GM21619 (cell line): ENCODE measurements around the gene PHLPP1.
A peak's percentile ranks its signal among the peaks of the same experiment; 100 is the strongest.
"Not testable (repeated sequence)": the region's sequence is repeated elsewhere in the genome, so short reads cannot be mapped to it uniquely, and the experiment has no call there.

Experiments used
- ATAC-seq: cut with Tn5 transposase; IDR thresholded peaks from one replicate; pipeline ENCODE4 v1.9.1; 2021; ENCODE audit not compliant: unreplicated experiment

Gene PHLPP1

DNA sequence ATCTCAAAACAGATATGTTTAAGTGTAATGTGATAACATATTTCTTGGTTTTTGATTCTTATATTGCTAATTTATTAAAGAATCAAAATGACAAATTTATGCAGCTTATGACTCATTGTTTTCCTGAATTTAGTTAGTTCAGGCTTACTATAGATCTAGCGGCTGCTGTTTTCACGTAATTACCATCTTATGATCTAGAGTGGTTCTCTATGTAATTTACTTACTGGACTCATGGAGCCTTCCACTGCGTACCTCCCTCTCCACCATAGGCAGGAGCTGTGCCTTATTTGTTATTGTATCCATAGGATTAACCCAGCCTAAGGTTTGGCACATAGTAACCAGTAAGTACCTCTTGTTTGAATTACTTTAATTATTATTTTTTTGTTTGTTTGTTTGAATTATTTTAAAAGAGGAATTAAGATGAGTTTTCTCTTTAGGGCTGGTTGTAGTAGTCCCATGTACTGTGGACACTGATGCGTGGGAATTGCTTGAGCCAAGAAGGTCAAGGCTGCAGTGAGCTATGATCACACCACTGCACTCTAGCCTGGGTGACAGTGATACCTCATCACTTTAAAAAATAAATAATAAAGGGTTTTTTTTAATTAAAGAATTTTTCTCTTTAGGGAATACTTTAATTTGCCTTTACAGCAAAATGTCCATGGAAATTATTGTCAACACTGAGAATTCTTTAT lies 165.5 kb downstream of the PHLPP1 start:
- no peak for ATAC-seq

DNA sequence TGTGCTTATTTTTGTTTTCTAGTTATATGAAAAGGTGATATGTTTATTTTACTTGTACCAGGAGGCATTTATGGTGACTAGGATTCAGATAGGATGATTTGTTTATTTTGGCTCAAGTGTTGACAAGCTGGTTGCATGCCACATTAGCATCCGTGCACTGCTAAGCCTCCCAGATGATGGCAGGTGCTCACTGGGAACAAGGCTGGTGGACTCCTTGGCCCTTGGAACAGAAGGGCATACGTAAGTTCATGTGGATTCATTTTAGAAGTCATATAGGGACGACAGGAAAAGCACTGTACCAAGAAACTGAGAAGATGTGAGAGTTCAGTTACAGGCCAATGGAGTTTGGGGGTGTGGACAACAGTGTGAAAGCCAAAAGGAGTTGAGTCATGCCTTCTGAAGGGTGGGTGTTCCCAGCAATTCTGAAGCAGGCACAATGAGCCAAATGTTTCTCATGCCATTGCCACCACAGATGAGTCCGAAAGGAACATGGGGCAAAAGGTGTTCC lies 166.2 kb downstream of the PHLPP1 start:
- ATAC-seq = no peak

DNA sequence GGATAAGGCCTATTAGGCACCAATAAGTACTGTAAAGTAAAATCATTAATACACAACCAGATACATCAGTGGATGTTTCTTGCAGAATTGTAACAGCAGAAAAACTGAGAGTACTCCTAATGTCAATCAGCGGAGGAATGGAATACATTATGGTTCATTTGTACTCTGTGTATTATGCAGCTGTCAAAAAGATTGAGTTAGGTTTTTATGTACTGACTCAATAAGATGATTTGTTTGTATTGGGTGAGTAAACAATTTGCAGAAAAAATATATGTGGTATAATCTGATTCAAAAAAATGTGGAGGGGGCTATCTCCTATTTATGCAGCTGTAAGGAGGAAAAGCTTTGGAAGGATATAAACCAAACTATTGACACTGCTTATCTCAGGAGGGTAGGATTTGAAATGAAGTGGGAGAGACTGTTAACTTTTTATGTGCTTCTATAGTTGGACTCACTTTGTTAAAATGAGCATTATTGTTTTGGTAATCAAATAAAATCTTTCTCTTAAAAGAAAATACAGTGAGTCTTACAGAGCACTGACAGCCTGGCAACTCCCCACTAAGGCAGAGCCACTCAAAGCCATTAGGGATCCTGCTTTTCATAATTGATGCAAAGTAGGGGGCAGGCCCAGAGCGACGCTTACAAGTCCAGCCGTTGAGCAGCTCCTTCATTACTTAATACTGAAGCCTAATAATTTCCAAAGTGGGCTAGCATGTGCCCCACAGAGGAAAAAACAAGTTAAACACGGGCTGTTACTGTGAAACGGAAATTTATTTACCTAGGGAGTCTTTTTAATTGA lies 168.8 kb downstream of the PHLPP1 start:
- ATAC-seq = no peak

DNA sequence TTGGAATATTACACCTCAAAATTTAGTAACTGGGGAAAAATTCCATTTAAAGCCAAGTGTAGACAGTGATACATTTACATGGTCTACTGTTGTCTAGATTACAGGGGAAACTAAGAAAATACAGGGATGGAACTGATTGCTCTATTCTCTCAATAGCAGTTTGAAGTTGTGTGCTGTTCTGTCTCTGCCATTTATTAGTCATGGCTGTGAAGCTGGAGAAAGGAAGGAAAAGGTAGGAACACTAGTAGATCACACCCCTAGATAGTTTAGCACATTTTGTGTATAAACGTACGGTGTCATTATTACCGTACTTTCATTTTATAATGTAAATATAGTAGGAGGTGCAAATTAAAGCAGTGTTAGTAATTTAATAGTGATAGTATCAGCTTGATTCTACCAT lies 170.5 kb downstream of the PHLPP1 start:
- ATAC-seq = no peak

DNA sequence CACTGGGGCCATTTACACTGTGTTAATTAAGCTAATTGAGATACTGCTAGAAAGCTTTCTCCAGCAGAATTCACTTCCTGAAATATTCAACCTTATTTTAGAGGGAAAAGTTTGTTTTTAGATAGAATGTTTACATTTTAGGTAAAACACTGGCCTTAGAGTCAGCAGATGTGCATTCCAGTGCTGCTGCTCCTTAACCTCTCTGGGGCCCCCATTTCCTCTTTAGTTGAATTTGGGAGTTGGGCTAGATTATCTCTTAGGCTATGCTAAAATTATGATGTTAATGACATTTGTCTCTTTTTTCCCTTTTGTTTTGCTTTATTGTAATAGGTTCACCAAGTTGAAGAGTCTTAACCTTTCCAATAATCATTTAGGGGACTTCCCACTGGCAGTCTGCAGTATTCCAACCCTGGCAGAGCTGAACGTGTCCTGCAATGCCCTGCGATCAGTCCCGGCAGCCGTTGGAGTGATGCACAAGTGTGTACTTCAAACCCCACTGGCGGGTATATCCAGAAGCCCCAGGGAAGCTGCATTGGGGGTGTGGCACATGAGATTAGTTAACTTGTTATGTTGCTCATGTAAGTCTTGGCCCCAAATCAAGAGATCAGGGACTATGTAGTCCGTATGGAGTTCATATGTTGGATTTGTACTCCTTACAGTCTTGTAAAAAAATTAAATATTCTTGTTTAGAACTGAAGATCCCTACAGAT lies 179.5 kb downstream of the PHLPP1 start:
- ATAC-seq = no peak

DNA sequence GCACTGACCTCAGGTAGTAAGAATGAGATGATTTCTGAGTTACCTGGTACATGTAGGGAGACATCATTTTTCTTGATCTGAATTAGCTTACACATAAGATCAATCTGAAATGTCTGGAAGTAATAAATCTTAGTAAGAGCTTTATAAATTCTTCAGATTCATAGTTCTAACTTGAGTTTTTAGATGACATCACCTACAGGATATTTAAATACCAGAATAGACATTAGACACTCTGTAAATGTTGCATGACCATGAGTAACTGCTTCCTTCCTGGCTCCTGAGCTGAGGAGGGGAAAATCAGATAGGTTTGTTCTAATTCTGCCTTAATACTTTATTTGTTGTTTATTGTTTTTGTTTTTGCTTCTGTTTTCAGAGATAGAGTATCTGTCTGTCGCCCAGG lies 181.8 kb downstream of the PHLPP1 start:
- ATAC-seq = no peak

DNA sequence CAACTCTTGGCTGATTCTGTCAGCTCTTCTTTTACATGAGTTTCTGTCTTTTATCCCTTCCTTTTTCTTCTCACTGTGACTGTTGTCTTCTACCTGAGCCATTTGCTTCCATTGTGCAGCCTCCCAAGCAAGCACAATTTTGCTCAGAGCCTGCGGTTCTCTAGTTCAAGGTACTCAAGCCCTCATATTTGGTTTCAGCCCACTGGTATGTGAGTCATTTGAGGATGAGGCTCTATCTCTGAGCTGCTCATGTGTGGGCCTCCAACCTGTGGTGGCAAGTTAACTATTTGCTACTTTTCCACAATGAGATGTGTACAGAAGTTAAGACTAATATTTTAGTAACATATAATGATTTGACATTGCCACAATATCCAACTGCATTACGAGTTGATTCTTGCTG lies 183.0 kb downstream of the PHLPP1 start:
- ATAC-seq = peak; percentile 95

DNA sequence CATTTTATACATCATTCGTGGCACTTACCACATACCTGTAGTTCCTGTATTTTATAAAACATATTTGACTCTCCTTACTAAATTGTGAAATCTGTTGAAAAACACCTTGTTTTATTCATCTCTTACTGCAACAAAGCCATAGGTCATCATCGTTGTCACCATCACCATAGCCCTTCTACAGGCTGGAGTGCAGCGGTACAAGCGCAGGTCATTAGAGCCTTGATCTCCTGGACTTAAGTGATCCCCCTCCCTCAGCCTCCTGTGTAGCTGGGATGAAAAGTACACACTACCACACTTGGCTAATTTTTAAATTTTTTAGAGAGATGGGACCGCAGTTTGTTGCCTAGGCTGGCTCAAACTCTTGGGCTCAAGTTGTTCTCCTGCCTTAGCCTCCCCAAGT lies 184.2 kb downstream of the PHLPP1 start:
- no peak for ATAC-seq

DNA sequence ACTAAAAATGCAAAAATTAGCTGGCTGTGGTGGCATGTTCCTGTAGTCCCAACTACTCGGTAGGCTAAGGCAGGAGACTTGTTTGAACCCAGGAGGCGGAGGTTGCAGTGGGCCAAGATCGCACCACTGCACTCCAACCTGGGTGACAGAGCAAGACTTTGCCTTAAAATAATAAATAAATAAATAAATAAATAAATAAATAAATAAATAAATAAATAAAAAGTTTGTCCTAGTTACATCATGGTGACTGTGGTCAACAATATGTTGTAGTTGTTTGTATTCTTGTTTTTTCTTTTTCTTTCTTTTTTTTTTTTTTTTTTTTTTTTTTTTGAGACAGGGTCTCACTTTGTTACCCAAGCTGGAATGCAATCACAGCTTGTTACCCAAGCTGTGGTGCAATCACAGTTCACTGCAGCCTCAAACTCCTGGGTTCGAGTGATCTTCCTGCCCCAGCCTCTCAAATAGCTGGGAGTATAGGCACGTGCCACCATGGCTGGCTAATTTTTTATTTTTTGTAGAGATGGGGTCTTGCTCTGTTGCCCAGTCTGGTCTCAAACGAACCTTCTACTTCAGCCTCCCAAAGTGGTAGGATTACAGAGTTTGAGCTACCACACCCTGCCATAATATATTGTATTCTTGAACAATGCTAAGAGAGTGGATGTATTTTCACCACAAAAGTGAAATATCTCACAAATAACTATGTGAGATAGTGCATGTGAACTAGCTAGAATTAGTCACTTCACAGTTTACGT lies 185.0 kb downstream of the PHLPP1 start:
- ATAC-seq = no peak

DNA sequence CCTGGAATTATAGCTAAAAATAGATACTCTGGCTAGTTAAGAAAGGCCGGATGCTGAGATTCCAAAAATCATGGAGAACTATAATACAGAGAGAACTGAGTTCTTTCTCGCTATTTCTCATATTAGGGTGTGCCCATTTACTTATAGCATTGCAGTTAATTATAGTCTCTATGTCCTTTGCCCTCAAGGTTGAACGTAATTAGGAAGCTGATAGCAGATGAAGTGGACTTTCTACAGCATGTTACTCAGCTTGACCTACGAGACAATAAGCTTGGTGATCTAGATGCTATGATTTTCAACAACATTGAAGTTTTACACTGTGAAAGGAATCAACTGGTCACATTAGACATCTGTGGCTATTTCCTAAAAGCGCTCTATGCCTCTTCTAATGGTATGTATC lies 187.4 kb downstream of the PHLPP1 start:
- no peak for ATAC-seq

DNA sequence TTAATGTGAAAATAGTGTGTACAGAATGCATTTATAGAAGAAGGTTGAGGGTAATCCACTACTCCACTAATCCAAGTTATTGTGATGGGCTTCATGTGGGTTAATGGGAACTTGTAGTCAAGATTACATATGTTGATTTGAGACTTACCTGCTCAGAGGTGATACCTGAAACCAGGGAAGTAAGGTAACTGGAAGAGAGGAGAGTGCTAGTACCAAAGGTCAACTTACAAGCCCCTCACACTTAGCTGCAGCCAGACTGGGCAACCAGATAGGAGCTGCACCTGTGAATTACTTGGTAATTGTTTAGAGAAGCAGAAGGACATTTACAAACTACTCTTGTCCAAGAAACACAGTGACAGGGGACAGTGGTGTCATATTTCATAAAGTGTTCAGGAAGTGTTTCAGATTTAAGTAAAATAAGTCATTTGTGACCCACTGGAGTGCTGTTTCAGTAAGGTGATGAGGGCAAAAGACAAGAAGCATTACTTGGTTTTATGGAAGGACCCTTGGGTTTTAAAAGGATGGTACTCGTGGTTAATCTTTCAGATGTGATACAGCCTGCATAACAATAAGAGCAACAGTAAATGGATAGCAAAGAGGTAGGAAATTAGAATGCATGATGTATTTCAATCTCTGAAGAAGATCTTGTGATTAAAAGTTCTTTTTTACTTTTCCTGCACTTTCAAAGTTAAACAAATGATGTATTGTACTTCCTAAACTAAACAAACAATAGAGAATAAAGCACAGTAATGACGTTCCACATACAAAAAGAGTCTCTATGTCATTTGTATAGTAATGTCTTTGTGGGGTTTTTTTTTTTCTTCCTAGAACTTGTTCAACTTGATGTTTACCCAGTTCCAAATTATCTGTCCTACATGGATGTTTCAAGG lies 189.3 kb downstream of the PHLPP1 start:
- ATAC-seq = no peak

DNA sequence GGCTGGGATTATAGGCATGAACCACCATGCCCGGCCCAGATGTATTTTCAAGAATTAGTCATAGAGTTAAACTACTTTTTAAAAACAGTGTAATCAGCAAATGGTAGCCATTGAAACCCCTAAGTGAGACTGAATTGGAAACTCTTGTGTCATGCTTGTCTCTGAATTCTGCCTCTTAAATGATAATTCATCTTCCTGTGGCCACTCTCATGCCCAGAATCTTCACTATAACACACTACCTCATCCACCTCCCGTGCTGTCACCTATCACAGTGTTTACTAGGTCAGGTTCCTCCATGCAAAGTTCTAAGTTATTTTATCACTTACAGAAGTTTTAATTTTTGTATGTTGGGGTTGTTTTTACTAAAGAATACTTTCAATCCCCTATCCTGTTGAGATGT lies 197.5 kb downstream of the PHLPP1 start:
- no peak for ATAC-seq

DNA sequence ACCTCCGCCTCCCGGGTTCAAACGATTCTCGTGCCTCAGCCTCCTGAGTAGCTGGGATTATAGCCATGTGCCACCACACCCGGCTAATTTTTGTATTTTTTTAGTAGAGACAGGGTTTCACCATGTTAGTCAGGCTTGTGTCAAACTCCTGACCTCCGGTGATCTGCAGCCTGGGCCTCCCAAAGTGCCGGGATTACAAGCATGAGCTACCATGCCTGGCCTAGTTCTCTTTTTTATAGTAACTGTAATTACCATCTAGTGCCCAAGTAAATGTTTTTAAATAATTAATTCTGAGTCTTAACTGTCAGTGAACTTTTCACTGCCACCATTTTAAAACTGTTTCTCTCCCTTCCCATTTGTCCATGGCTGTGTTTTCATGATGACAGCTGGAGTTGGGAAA lies 198.5 kb downstream of the PHLPP1 start:
- ATAC-seq = not testable (repeated sequence)

DNA sequence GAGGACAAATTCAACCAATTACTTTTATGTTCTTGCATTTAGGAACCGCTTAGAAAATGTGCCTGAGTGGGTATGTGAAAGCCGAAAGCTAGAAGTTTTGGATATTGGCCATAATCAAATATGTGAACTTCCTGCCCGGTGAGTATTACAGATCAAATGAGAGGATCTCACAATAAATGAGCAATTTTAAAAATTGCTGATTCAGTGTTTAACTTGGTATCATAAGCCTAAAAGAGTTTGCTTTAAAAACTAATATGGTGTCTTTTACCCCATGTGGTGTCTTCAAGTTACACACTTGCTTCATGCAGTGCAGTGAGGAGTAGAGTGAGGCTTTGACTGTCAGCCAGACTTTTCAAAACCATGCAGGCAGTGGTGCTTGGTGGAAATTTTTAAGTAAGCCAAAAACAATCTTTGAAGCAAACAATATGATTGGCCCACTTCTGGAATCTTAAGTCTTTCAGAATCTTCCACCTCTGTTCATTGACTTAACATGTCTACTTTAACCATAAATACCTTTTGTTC lies 199.6 kb downstream of the PHLPP1 start:
- no peak for ATAC-seq

DNA sequence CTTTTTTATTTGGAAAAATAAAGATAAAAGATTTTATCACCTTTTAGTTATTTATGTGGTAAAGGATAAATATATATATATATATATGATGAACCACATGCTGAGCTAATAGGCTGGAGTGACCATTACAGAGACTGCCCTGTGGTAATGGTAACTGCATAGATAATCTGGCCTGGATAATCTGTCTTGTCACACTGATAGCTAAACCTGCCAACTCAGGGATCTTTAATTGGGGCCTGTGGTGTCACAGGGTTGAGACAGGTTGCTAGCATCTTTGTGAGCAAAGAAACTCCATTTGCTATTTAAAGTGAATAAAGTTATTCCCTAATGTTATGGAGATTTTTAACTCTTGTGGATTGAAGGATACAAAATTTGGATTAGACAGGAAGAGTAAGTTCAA lies 203.0 kb downstream of the PHLPP1 start:
- ATAC-seq = no peak

DNA sequence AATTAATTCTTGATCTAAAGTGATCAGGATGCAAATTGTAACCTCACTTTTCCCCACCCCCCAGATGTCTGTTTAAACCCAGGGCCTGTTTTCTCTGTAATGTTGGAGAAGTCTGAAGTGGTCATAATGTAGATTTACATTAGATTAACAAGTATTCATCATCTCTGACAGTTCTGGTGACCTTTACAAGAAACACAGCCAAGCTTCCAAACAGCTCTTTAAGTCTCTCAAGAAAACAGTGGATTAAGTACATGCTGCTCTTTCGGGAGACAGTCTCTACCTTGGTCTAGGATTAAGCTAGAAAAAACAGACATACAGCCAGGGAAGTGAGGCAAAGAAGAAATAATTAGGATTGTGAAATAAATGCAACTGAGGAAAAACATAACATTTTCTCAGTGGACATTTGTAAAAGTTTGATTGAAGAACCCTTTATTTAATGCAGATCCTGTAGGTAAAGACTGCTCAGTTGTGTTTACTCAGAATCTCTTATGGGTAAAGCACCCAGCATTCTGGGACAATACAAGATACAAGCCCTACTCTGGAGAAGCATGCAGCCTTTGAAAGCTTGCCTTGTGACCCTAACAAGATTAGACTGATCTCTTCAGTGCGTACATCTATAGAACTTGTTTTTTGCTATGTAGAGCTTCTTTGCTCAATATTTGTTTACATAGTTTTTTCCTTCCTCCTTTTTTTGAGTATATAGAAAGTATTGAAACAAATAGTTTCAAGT lies 203.9 kb downstream of the PHLPP1 start:
- ATAC-seq = no peak

DNA sequence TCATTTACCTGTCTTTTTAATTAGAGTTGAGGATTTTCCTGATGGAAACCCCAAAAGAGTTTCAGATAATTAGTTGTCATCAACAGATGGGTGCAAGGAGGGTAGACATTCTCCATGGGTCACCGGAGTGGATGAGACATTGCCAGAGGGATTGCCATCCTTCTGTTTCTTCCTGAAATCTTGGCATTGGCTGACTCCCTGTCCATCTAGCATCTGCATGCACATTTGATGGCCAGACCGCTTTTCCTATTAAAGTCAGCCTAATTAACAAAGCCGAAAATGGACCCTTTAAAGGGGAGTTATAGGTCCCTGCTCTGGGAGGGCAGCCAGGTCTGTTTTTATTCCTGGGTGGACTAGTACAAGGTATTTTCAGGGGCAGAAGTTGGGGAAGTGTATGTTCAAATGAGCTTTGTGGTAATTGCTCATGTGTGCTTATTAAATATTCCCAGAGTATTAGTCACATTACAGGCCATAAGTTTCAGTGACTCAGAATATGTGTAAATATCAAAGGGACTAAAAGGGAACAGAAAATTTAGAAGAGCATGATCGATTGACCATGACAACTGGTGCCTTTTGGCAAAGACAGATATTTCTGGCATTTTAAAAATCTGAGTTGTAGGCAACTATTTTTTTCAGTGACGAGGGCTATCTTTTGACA lies 209.8 kb downstream of the PHLPP1 start:
- no peak for ATAC-seq

DNA sequence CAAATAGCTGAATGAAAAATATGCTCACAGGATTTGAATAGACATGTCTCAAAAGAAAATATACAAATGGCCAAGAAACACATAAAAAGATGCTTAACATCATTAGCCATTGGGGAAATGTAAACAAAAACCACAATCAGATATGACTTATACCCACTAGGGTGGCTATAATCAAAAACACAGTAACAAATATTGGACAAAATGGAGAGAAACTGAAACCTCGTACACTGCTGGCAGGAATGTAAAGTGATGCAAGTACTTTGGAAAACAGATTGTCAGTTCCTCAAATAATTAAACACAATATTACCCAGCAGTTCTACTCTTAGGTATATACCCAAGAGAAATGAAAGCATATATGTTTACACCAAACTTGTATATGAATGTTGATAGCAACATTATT lies 213.0 kb downstream of the PHLPP1 start:
- no peak for ATAC-seq
